Skeletal muscle cell (primary cell): ENCODE results near the gene KCNV2.
"Not testable (repeated sequence)": the region's sequence is repeated elsewhere in the genome, so short reads cannot be mapped to it uniquely, and the experiment has no call there.

Source experiments
- DNase-seq: peaks from one replicate; pipeline ENCODE4 v3.0.0-alpha.2; 2010; ENCODE audit warnings: low read depth
- H3K4me3 ChIP-seq: 2 replicates; pipeline ENCODE4 v1.5.1; 2011; ENCODE audit warnings: low read depth, mild to moderate bottlenecking, control low read depth, low read length, moderate library complexity

The KCNV2 gene

GRCh38 chr9:2717385-2717784 lies at the start of gene KCNV2:
Gene KCNV2 (plus strand): TSS chr9:2717510. CDS start chr9:2717740, 230 bp downstream.
- DNase-seq: no peak
- no peak within 1 kb of the TSS for H3K4me3 ChIP-seq

GRCh38 chr9:2673161-2673560 lies 44.1 kb upstream of the KCNV2 start:
- DNase-seq: no peak
- H3K4me3 ChIP-seq: no peak overlapping the region

- H3K4me3 ChIP-seq: no peak overlapping the region
- DNase-seq: no peak
These were observed 43.0 kb upstream of the KCNV2 start for GRCh38 chr9:2674141-2674824.

- DNase-seq: no peak
- no peak overlapping the region for H3K4me3 ChIP-seq
These were observed 41.5 kb upstream of the KCNV2 start for GRCh38 chr9:2675834-2676233.

- H3K4me3 ChIP-seq: no peak overlapping the region
- no peak for DNase-seq
These were observed 40.8 kb upstream of the KCNV2 start for GRCh38 chr9:2676466-2676865.

- H3K4me3 ChIP-seq: no peak overlapping the region
- DNase-seq: no peak
These were observed 39.1 kb upstream of the KCNV2 start for GRCh38 chr9:2677915-2678889.

- no peak for DNase-seq
- H3K4me3 ChIP-seq: no peak overlapping the region
These were observed 38.3 kb upstream of the KCNV2 start for GRCh38 chr9:2679011-2679410.

GRCh38 chr9:2681981-2682380 lies 35.3 kb upstream of the KCNV2 start:
- no peak for DNase-seq

GRCh38 chr9:2686911-2687310 lies 30.4 kb upstream of the KCNV2 start:
- no peak overlapping the region for H3K4me3 ChIP-seq
- DNase-seq: no peak

More at GRCh38 chr9:2681981-2682380, 35.3 kb upstream of the KCNV2 start:
- no peak overlapping the region for H3K4me3 ChIP-seq

- no peak for DNase-seq
- H3K4me3 ChIP-seq: no peak overlapping the region
These were observed 28.7 kb upstream of the KCNV2 start for GRCh38 chr9:2688636-2689035.

- DNase-seq: no peak
- no peak overlapping the region for H3K4me3 ChIP-seq
These were observed 26.1 kb upstream of the KCNV2 start for GRCh38 chr9:2691212-2691611.

- no peak overlapping the region for H3K4me3 ChIP-seq
- DNase-seq: no peak
These were observed 25.7 kb upstream of the KCNV2 start for GRCh38 chr9:2691626-2692025.

GRCh38 chr9:2693056-2693455 lies 24.3 kb upstream of the KCNV2 start:
- no peak for DNase-seq

GRCh38 chr9:2697492-2697891 lies 19.8 kb upstream of the KCNV2 start:
- DNase-seq: no peak
- no peak overlapping the region for H3K4me3 ChIP-seq

More at GRCh38 chr9:2693056-2693455, 24.3 kb upstream of the KCNV2 start:
- H3K4me3 ChIP-seq: no peak overlapping the region

- no peak overlapping the region for H3K4me3 ChIP-seq
- no peak for DNase-seq
These were observed 16.9 kb upstream of the KCNV2 start for GRCh38 chr9:2700398-2700797.

GRCh38 chr9:2700909-2701550 lies 16.3 kb upstream of the KCNV2 start:
- DNase-seq: no peak

GRCh38 chr9:2704504-2704903 lies 12.8 kb upstream of the KCNV2 start:
- no peak overlapping the region for H3K4me3 ChIP-seq
- no peak for DNase-seq

More at GRCh38 chr9:2700909-2701550, 16.3 kb upstream of the KCNV2 start:
- no peak overlapping the region for H3K4me3 ChIP-seq

- DNase-seq, H3K4me3 ChIP-seq: not testable (repeated sequence)
These were observed 10.1 kb upstream of the KCNV2 start for GRCh38 chr9:2707256-2707655.

- DNase-seq: no peak
- H3K4me3 ChIP-seq: no peak overlapping the region
These were observed 7.6 kb upstream of the KCNV2 start for GRCh38 chr9:2709645-2710101.

GRCh38 chr9:2711716-2712115 lies 5.6 kb upstream of the KCNV2 start:
- DNase-seq: no peak
- H3K4me3 ChIP-seq: no peak overlapping the region
